DOHH2 (cell line): ENCODE data around the gene CCT5.
"Not testable (repeated sequence)": the region's sequence is repeated elsewhere in the genome, so short reads cannot be mapped to it uniquely, and the experiment has no call there.

Experiments used
- H3F3A ChIP-seq: fragments of 200-600 bp; sonication (generic), shearing (Covaris generic); 2 replicates; pipeline ENCODE4 v1.6.0; 2016; ENCODE audit warnings: antibody characterized with exemption, mild to moderate bottlenecking; ENCODE audit not compliant: control insufficient read depth, insufficient read depth
- H3K27ac ChIP-seq: fragments of 200-600 bp; sonication (generic); 2 replicates; pipeline ENCODE4 v1.5.1; 2014; ENCODE audit warnings: low read depth, mild to moderate bottlenecking, low read length, moderate library complexity
- H3K27me3 ChIP-seq: fragments of 200-600 bp; sonication (generic); 2 replicates; pipeline ENCODE4 v1.6.1; 2014; ENCODE audit warnings: mild to moderate bottlenecking, low read length, mixed read lengths; ENCODE audit not compliant: control insufficient read depth
- H3K36me3 ChIP-seq: fragments of 200-600 bp; sonication (generic); 2 replicates; pipeline ENCODE4 v1.6.1; 2014; ENCODE audit warnings: mild to moderate bottlenecking, low read length, moderate library complexity, mixed read lengths; ENCODE audit not compliant: control insufficient read depth
- H3K4me1 ChIP-seq: fragments of 200-600 bp; sonication (generic); 2 replicates; pipeline ENCODE4 v1.6.1; 2014; ENCODE audit warnings: mild to moderate bottlenecking, low read length, mixed read lengths; ENCODE audit not compliant: control insufficient read depth
- H3K4me2 ChIP-seq: fragments of 200-600 bp; sonication (generic); 2 replicates; pipeline ENCODE4 v1.6.0; 2014; ENCODE audit warnings: mild to moderate bottlenecking, low read length, moderate library complexity
- H3K4me3 ChIP-seq: fragments of 200-600 bp; sonication (generic); 2 replicates; pipeline ENCODE4 v1.5.1; 2014; ENCODE audit warnings: mild to moderate bottlenecking, low read length, mixed read lengths
- H3K79me2 ChIP-seq: fragments of 200-600 bp; sonication (generic); 2 replicates; pipeline ENCODE4 v1.6.1; 2014; ENCODE audit warnings: mild to moderate bottlenecking, low read length, mixed read lengths; ENCODE audit not compliant: control insufficient read depth
- H3K9me2 ChIP-seq: fragments of 200-600 bp; sonication (generic); replicated peaks from 2 replicates; pipeline ENCODE4 v1.6.1; 2014; ENCODE audit warnings: mild to moderate bottlenecking, low read length, mixed read lengths; ENCODE audit not compliant: control insufficient read depth
- H3K9me3 ChIP-seq: fragments of 200-600 bp; sonication (generic); 2 replicates; pipeline ENCODE4 v1.6.1; 2014; ENCODE audit warnings: antibody characterized with exemption, low read length, mixed read lengths; ENCODE audit not compliant: control insufficient read depth, insufficient read depth
- H4K20me1 ChIP-seq: fragments of 200-600 bp; sonication (generic); 2 replicates; pipeline ENCODE4 v1.6.0; 2014; ENCODE audit warnings: low read depth, mild to moderate bottlenecking, antibody characterized with exemption, low read length, moderate library complexity; ENCODE audit not compliant: control insufficient read depth, insufficient read depth
- CTCF ChIP-seq: fragments of 200-600 bp; sonication (generic); IDR thresholded peaks from one replicate; pipeline ENCODE4 v1.5.1; 2014; ENCODE audit warnings: antibody characterized with exemption, mild to moderate bottlenecking, low read depth, low read length; ENCODE audit not compliant: poor library complexity, severe bottlenecking
- EZH2phosphoT487 ChIP-seq: fragments of 200-600 bp; sonication (generic); IDR thresholded peaks from 2 replicates; pipeline ENCODE4 v1.6.1; 2017; ENCODE audit warnings: borderline replicate concordance, mild to moderate bottlenecking, antibody characterized with exemption, low read length, moderate library complexity, mixed read lengths

Gene CCT5

GRCh38 chr5:10307206-10308148 is 57.4 kb downstream of the CCT5 start, which contains the start of gene CMBL:
Gene CMBL, minus strand, starts transcription at chr5:10307902. Its CDS starts 17,140 bp downstream, at chr5:10290762.
- Histone ChIP-seq H3K4me1 (peaks cover 5% of the 10 kb centered on the region), H3F3A (no peaks in the 10 kb centered on the region), H3K27me3 (peaks cover 25% of the 10 kb centered on the region), H3K4me3 (peak within 1 kb of the TSS; percentile 59), H4K20me1 (no peaks in the 10 kb centered on the region), H3K9me2 (no peaks in the 10 kb centered on the region), H3K79me2 (no peaks in the 10 kb centered on the region), H3K9me3 (no peaks in the 10 kb centered on the region), H3K27ac (no peak within 1 kb of the TSS), H3K36me3 (no peaks in the 10 kb centered on the region), H3K4me2 (peak within 1 kb of the TSS; percentile 64)
- TF ChIP-seq EZH2phosphoT487, result peak; percentile 65; the same call in 1 of the 2 replicates
- TF ChIP-seq CTCF, result no peak

GRCh38 chr5:10308844-10309243 is 58.8 kb downstream of the CCT5 start:
- H3K79me2 ChIP-seq, result no peaks in the 10 kb centered on the region
- H3K27ac ChIP-seq, result no peak overlapping the region
- no peak for TF ChIP-seq CTCF
- no peak for TF ChIP-seq EZH2phosphoT487
- H3F3A ChIP-seq, result no peaks in the 10 kb centered on the region
- H3K9me3 ChIP-seq, result no peaks in the 10 kb centered on the region
- peaks cover 25% of the 10 kb centered on the region for H3K27me3 ChIP-seq
- H3K4me1 ChIP-seq, result peaks cover 5% of the 10 kb centered on the region
- H4K20me1 ChIP-seq, result no peaks in the 10 kb centered on the region
- H3K36me3 ChIP-seq, result no peaks in the 10 kb centered on the region
- H3K4me2 ChIP-seq, result no peak overlapping the region
- no peak overlapping the region for H3K4me3 ChIP-seq
- H3K9me2 ChIP-seq, result no peaks in the 10 kb centered on the region

GRCh38 chr5:10310066-10310779 is 60.1 kb downstream of the CCT5 start:
- Histone ChIP-seq H3K4me1 (peaks cover 5% of the 10 kb centered on the region), H3K27me3 (peaks cover 22% of the 10 kb centered on the region), H3K9me3 (no peaks in the 10 kb centered on the region), H4K20me1 (no peaks in the 10 kb centered on the region), H3K27ac (no peak overlapping the region), H3K79me2 (no peaks in the 10 kb centered on the region), H3F3A (no peaks in the 10 kb centered on the region), H3K36me3 (no peaks in the 10 kb centered on the region), H3K4me3 (no peak overlapping the region), H3K9me2 (no peaks in the 10 kb centered on the region), H3K4me2 (no peak overlapping the region)
- TF ChIP-seq CTCF (no peak), EZH2phosphoT487 (no peak)

GRCh38 chr5:10310835-10311570 is 60.9 kb downstream of the CCT5 start:
- not testable (repeated sequence) for H4K20me1 ChIP-seq, H3K79me2 ChIP-seq, H3K9me3 ChIP-seq, H3F3A ChIP-seq, H3K4me3 ChIP-seq, H3K9me2 ChIP-seq, H3K27ac ChIP-seq, H3K4me2 ChIP-seq, H3K36me3 ChIP-seq, H3K4me1 ChIP-seq
- peaks cover 20% of the 10 kb centered on the region for H3K27me3 ChIP-seq
